TTC549 (cell line): ENCODE measurements around the gene PCBP1.
"Not testable (repeated sequence)": the region's sequence is repeated elsewhere in the genome, so short reads cannot be mapped to it uniquely, and the experiment has no call there.

Experiments used
- FAIRE-seq: peaks from 2 replicates; lab custom pipeline; 2012; peaks lifted over from hg19 to GRCh38; lab: Jason Lieb, UNC

The PCBP1 gene

DNA sequence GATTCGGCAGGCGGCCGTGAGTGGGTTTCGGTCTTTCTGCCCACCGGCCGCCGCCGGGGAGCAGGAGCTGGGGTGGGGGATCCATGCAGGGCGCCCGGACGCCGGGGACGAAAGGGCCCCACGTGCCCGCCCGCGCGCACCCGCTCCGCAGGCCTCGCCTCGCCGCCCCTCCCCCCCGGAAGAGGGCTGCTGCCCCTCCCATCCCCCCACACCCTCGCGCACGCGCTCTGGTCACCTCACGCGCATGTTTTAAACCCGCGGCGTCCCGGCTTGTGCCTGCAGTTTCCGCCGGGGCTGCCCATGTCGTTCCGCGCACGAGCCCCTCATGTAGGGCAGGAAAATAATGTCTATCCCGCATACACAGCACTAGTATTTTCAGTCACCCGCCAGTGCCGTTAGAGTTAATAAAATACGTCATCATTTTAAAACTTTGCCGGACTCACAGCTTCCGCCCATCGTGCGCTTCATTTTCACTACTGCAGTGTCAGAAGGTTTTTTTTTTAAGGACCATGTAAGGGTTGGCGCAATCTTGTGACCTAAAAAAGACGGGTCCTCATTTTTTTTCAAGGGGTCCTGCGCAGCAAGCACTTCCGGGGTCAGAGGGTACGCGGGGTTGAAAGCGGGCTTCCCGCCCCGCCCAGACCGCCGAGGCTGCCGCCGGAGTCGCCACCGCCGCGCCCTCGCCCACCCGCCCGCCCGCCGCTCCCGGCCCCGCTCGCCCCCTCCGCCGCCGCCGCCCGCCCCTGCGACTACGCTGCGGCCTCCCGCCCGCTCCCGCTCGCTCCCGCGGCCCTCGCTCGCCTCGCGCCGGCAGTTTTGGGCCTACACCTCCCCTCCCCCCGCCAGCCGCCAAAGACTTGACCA lies at the start of gene PCBP1:
TSS of gene PCBP1 (plus strand) at position 640 of the 864 bp plus-strand sequence. CDS start 267 bp downstream, outside the sequence.
- peak; percentile 54 for FAIRE-seq

- no peak for FAIRE-seq
Measured at GRCh38 chr2:70039366-70039765, 47.9 kb upstream of the PCBP1 start.

DNA sequence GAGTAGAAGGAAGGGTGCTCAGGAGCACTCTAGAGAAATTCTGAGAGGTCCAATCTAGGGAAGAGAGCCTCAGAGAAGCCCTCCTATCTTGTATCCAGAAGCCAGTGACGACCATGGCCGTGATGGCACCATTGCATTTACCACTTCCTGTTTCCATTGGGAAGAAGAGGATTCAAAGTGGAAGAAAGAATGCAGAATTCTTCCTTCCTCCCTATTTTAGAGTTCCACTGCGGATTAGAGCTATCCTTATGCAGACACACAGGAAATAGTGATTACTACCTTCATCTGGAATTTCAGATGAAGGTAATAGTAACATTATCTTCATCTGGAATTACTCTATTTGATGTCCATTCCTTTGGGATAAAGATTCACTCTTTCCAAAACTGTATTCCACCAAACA lies 45.6 kb upstream of the PCBP1 start:
- FAIRE-seq: no peak

- no peak for FAIRE-seq
Measured at GRCh38 chr2:70042246-70042645, 45.0 kb upstream of the PCBP1 start.

- no peak for FAIRE-seq
Measured at GRCh38 chr2:70043252-70043875, 43.9 kb upstream of the PCBP1 start.

- FAIRE-seq: no peak
Measured at GRCh38 chr2:70044290-70045040, 42.8 kb upstream of the PCBP1 start.

DNA sequence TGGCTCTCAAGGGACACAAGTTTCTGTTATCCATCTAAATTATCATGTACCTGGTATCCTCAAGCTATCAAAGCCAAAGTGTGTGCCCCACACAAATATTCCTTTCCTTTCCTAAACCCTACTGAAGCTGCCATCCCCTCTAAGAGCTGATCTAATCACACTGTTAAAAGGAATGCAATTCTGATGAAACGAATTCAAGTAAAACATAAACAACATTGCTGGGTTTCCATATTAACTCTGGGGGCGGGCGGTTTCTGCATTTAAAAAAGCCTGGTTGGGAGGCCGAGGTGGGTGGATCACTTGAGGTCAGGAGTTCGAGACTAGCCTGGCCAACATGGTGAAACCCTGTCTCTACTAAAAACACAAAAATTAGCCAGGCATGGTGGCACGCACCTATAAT lies 41.9 kb upstream of the PCBP1 start:
- FAIRE-seq: no peak

GRCh38 chr2:70045932-70046331 lies 41.3 kb upstream of the PCBP1 start:
- no peak for FAIRE-seq

GRCh38 chr2:70046534-70046933 lies 40.7 kb upstream of the PCBP1 start:
- no peak for FAIRE-seq

GRCh38 chr2:70047451-70047850 lies 39.8 kb upstream of the PCBP1 start:
- FAIRE-seq: no peak

DNA sequence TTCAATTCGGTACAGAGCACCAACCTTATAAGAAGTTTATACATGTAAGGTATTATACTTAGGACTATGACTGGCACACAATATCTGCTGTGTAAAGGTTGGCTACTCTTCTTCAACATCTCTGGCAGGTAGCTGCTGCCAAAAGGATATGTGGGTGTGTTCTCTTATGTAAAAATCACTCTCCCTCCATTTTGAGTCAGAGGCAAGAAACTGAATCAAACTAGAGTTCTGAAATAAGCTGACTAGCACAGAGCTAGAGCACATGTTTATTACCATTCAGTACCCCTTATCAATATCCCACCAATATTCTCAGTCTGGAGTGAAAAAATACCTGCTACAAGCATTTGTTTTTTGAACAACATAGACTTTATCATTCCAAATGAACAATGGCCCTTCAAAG lies 38.0 kb upstream of the PCBP1 start:
- FAIRE-seq: no peak

DNA sequence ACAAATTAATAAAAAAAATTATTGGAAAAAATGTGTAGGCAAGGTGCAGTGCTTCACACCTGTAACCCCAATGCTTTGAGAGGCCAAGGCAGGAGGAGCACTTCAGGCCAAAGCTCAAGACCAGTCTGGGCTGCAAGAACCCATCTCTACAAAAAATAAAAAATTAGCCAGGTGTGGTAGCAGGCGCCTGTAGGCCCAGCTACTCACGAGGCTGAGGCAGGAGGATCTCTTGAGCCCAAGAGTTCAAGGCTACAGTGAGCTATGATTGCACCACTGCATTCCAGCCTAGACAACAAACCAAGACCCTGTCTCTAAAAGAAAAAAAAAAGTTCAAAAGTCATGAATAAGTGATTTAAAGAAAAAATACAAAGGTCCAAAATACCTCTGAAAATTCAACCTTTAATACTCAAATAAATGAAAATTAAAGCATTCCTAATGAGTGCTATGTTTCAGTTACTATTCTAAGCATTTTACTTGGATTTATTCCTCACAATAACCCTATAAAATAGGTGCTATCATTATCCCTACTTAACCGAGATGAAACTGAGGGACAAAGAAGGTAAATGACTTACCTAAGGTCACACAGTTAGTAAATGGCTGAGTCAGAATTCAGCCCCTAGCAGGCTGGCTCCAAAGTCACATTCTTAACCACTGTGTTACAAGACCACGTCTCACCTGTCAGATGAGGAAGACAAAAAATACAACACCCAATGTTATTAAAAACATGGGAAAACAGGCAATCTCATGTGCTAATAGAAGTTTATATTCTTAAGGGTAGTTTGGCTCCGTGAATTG lies 36.4 kb upstream of the PCBP1 start:
- no peak for FAIRE-seq

DNA sequence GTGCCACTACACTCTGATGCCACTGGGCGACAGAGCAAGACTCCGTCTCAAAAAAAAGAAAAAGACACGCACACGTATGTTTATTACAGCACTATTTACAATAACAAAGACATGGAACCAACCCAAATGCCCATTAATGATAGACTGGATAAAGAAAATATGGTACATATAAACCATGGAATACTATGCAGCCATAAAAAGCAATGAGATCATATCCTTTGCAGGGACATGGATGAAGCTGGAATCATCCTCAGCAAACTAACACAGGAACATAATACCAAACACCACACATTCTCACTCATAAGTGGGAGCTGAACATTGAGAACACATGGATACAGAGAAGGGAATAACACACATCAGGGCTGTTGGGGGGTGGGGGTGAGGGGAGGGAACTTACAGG lies 32.0 kb upstream of the PCBP1 start:
- FAIRE-seq: not testable (repeated sequence)

DNA sequence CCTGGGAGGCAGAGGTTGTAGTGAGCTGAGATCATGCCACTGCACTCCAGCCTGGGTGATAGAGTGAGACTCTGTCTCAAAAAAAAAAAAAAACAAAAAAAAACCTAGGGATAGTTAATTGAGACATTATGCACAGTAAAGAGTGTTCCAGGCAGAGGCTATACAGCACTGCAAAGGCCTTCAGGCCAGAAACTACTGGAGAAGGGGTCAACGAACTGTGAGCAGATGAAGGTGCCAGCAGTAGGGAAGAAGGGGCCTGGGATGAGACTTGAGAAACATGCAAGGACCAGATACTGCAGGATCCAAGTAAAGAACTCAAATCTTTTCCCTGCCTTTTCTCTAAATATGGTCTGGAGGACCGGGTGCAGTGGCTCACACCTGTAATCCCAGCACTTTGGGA lies 26.0 kb upstream of the PCBP1 start:
- no peak for FAIRE-seq

DNA sequence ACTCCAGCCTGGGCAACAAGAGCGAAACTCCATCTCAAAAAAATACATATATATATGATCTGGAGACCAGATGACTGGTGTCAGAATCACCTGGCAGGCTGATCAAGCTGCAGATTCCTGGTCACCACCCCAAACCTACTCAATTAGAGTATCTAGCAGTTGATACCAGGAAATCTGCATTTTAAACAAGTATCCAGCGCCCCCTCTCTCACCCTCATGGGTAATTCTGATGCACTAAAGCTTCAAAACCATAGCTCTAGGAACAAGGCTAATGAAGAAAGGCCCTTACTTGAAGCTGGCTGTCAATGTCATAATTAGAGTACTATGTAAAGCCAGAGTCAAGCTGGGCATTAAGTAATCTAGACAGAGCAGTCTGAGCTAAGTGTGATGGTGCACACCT lies 25.0 kb upstream of the PCBP1 start:
- no peak for FAIRE-seq

DNA sequence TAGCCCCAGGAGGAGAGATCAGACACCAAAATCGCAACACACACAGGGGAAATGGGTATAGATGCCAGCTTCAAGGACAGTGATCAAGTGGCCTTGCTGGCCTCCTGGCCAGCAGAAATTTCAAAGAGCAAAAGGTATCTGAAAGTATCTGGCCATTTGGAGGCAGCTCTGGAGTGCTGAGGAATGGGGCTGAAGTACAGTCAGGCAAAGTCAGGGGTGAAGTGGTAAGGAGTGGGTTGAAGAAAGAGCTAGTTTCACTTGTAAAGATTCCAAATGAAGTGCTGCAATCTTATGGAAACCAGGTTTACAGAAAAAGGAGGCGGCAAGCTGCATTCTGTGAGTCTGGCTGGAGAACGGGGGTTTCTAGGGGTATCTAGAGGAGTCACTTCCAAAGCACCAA lies 19.2 kb upstream of the PCBP1 start:
- no peak for FAIRE-seq

DNA sequence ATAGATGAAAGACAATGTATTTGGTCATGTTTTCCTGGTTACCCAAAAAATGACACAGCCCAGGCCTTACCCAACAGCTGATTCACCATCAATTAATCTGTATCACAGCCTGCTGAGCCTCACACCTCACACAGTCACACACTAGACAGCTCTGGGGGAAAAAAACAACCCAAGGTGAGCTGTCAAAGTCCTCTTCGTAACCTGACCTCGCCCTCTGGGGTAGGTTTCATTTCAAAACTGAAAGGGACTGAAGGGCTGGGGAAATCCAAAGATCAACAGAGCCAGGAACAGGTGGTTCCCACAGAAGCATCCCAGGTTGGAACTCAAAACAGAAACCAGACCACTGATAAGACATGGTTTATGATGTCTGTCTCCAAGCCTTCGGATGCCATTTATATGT lies 18.2 kb upstream of the PCBP1 start:
- no peak for FAIRE-seq

DNA sequence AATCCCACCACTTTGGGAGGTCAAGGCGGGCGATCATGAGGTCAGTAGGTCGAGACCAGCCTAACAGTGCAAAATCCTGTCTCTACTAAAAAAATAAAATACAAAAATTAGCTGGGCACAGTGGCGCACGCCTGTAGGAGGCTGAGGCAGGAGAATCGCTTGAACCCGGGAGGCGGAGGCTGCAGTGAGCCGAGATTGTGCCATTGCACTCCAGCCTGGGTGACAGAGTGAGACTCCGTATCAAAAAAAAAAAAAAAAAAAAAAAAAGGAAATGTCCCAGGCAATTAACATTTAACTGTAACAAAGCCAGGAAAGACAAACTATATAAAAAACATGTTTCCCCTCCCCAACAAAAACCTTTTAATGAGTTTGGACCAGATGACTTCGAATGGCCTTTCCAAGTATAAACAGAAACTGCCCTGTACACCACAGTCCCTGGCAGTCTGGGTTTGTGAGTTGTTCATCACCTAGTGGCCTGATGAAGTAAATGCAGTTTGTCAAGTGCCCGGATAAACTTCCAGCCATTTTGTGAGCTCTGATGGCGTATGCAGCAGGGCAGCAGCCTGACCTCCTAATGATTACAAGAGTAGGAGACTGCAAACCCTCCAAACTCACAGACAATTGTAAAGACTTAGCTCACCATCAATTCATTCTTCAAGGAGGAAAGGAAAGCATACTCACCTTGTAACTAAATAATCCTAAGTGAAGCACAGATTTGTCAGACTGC lies 16.6 kb upstream of the PCBP1 start:
- peak; percentile 93 for FAIRE-seq

DNA sequence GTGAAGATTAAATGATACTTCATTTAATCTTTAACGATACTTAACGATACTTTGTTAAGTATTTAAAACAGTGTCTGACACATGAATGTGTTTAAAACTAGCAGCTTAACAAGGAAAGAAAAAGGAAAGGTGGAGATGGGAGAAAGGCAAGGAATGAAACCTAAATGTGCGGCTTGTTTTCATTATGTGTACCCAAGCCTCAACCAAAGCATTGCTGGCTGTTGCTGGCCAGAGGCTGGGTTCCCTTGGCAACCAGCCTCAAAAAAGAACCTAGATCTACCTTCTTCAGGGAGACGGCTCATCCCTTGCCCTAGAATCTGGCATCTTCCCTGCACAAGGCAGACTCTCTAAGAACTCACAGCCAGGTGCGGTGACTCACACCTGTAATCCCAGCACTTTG lies 13.8 kb upstream of the PCBP1 start:
- FAIRE-seq: no peak

GRCh38 chr2:70078384-70078783 lies 8.9 kb upstream of the PCBP1 start:
- no peak for FAIRE-seq

- no peak for FAIRE-seq
Measured at GRCh38 chr2:70080610-70081200, 6.6 kb upstream of the PCBP1 start.
